GM23338 (cell line): ENCODE measurements around the gene WNT5B. TPM values are rescaled to one million over a fixed set of nuclear protein-coding genes. Genes with fewer than 3 reads are reported as not detected.

ENCODE experiments used
- ATAC-seq: fragments of 200-7000 bp; cut with Tn5 transposase; 3 replicates; pipeline ENCODE4 v1.9.1; 2020
- DNase-seq: peaks from one replicate; pipeline ENCODE4 v3.0.0-alpha.2; 2015; ENCODE audit warnings: low spot score
- H2AFZ ChIP-seq: fragments of 200-600 bp; sonication (generic); 2 replicates; pipeline ENCODE4 v1.8.0; 2016; ENCODE audit warnings: antibody characterized with exemption, mild to moderate bottlenecking, moderate library complexity
- H3F3A ChIP-seq: fragments of 200-600 bp; sonication (generic); replicated peaks from 2 replicates; pipeline ENCODE4 v1.8.0; 2017; ENCODE audit warnings: antibody characterized with exemption, mixed run types, low read depth
- H3K27ac ChIP-seq: fragments of 200-600 bp; sonication (generic); 2 replicates; pipeline ENCODE4 v1.6.1; 2016; ENCODE audit warnings: low read depth
- H3K27me3 ChIP-seq: fragments of 200-600 bp; sonication (generic); 2 replicates; pipeline ENCODE4 v1.8.0; 2016; ENCODE audit warnings: mild to moderate bottlenecking, mixed run types, moderate library complexity; ENCODE audit not compliant: insufficient read depth
- H3K36me3 ChIP-seq: fragments of 200-600 bp; sonication (generic); 2 replicates; pipeline ENCODE4 v1.8.0; 2016; ENCODE audit warnings: mild to moderate bottlenecking; ENCODE audit not compliant: insufficient read depth
- H3K4me1 ChIP-seq: fragments of 200-600 bp; sonication (generic); 2 replicates; pipeline ENCODE4 v1.8.0; 2016; ENCODE audit warnings: mild to moderate bottlenecking, moderate library complexity; ENCODE audit not compliant: insufficient read depth
- H3K4me2 ChIP-seq: fragments of 200-600 bp; sonication (generic); 2 replicates; pipeline ENCODE4 v1.7.1; 2017; ENCODE audit warnings: mixed run types
- H3K4me3 ChIP-seq: fragments of 200-600 bp; sonication (generic); 2 replicates; pipeline ENCODE4 v1.6.1; 2016; ENCODE audit warnings: mixed run types
- H3K79me2 ChIP-seq: fragments of 200-600 bp; sonication (generic); replicated peaks from 2 replicates; pipeline ENCODE4 v1.8.0; 2017; ENCODE audit warnings: mild to moderate bottlenecking; ENCODE audit not compliant: insufficient read depth
- H3K9me2 ChIP-seq: fragments of 200-600 bp; sonication (generic); 2 replicates; pipeline ENCODE4 v1.8.0; 2017; ENCODE audit not compliant: insufficient read depth
- H4K20me1 ChIP-seq: fragments of 200-600 bp; sonication (generic); replicated peaks from 2 replicates; pipeline ENCODE4 v1.8.0; 2017; ENCODE audit warnings: mild to moderate bottlenecking; ENCODE audit not compliant: insufficient read depth
- H3K27ac Mint-ChIP-seq: 2 replicates; pipeline ENCODE4 v1.8.0; 2020; ENCODE audit warnings: inconsistent platforms, mild to moderate bottlenecking, moderate library complexity, mixed read lengths
- H3K27me3 Mint-ChIP-seq: 3 replicates; pipeline ENCODE4 v1.8.0; 2022; ENCODE audit warnings: low read depth, mild to moderate bottlenecking, moderate library complexity, mixed read lengths, inconsistent platforms; ENCODE audit not compliant: insufficient read depth, poor library complexity
- H3K36me3 Mint-ChIP-seq: 3 replicates; pipeline ENCODE4 v1.8.0; 2021; ENCODE audit warnings: low read depth, mild to moderate bottlenecking, inconsistent platforms, moderate library complexity, mixed read lengths
- H3K4me1 Mint-ChIP-seq: 3 replicates; pipeline ENCODE4 v1.8.0; 2020; ENCODE audit warnings: mild to moderate bottlenecking, inconsistent platforms, mixed read lengths
- H3K4me3 Mint-ChIP-seq: 3 replicates; pipeline ENCODE4 v1.8.0; 2021; ENCODE audit warnings: moderate library complexity, mild to moderate bottlenecking, inconsistent platforms, mixed read lengths
- H3K9me3 Mint-ChIP-seq: 3 replicates; pipeline ENCODE4 v1.8.0; 2020; ENCODE audit warnings: moderate library complexity, mild to moderate bottlenecking, inconsistent platforms, mixed read lengths
- CREB1 ChIP-seq: fragments of 250-450 bp; sonication (Bioruptor Pico); IDR thresholded peaks from 2 replicates; pipeline ENCODE4 v1.5.0; 2020; ENCODE audit warnings: low read depth, mild to moderate bottlenecking, moderate library complexity
- CTCF ChIP-seq, 2 experiments: fragments of 200-600 bp in 1 of 2; sonication (generic) in 1 of 2; conservative IDR thresholded peaks; 2 replicates each; pipeline versions ENCODE4 v1.5.1 to v1.6.1; 2016 to 2017; ENCODE audit warnings: antibody characterized with exemption in 2 of 2, low read depth in 2 of 2, mild to moderate bottlenecking in 2 of 2, moderate library complexity in 1 of 2
- EZH2 ChIP-seq: fragments of 200-600 bp; sonication (generic); IDR thresholded peaks from one replicate; pipeline ENCODE4 v1.8.0; 2017; ENCODE audit warnings: antibody characterized with exemption, mild to moderate bottlenecking, low read depth; ENCODE audit not compliant: unreplicated experiment
- EZH2phosphoT487 ChIP-seq: fragments of 200-600 bp; sonication (generic); IDR thresholded peaks from one replicate; pipeline ENCODE4 v1.8.1; 2018; ENCODE audit warnings: antibody characterized with exemption; ENCODE audit not compliant: unreplicated experiment
- JUNB ChIP-seq: IDR thresholded peaks from one replicate; pipeline ENCODE4 v1.6.1; 2016; ENCODE audit warnings: antibody characterized with exemption; ENCODE audit not compliant: unreplicated experiment
- NANOG ChIP-seq: IDR thresholded peaks from 2 replicates; pipeline ENCODE4 v1.6.1; 2016; ENCODE audit warnings: antibody characterized with exemption, borderline replicate concordance
- REST ChIP-seq: IDR thresholded peaks from one replicate; pipeline ENCODE4 v1.6.1; 2018; ENCODE audit warnings: antibody characterized with exemption; ENCODE audit not compliant: unreplicated experiment
- STAT1 ChIP-seq: IDR thresholded peaks from one replicate; pipeline ENCODE4 v1.6.1; 2016; ENCODE audit warnings: antibody characterized with exemption; ENCODE audit not compliant: unreplicated experiment
- ZNF331 ChIP-seq: fragments of 250-450 bp; sonication (Bioruptor Pico); IDR thresholded peaks from 2 replicates; pipeline ENCODE4 v1.5.0; 2020; ENCODE audit warnings: low read depth, mild to moderate bottlenecking, moderate library complexity
- ZNF462 ChIP-seq: fragments of 250-450 bp; sonication (Bioruptor Pico); IDR thresholded peaks from 2 replicates; pipeline ENCODE4 v1.5.0; 2020; ENCODE audit warnings: mild to moderate bottlenecking, moderate library complexity
- polyA plus RNA-seq: library from polyadenylated mRNA; unstranded; fragments of >200 nt; fragmentation: Nextera tagmentation; extraction: Ambion mirVana; gene quantifications from 2 replicates; pipeline ENCODE4 v1.2.1, GENCODE V29; 2016
- total RNA-seq: library from RNA; depleted of rRNA; stranded (reverse); fragments of >200 nt; shearing (Covaris generic); gene quantifications from 2 replicates; pipeline ENCODE4 v1.2.3, GENCODE V29; 2014

The WNT5B gene
- total and polyA plus RNA-seq, 2 experiments from 2014 or later = 1.4 to 2.7 TPM

- no peak overlapping the region for H2AFZ ChIP-seq
- H3K4me3 ChIP-seq = no peak overlapping the region
- no peaks in the 10 kb centered on the region for H3K79me2 ChIP-seq
- peaks cover 48% of the 10 kb centered on the region for H3K27me3 ChIP-seq
- no peak overlapping the region for H3K4me2 ChIP-seq
- TF ChIP-seq JUNB (no peak), REST (no peak), CTCF (conservative IDR thresholded peaks at IDR 0.05; ENCODE audit: low read depth in 2 of 2) (no peak), EZH2 (no peak), EZH2phosphoT487 (no peak), ZNF331 (CRISPR knock-in tag) (no peak), CREB1 (CRISPR knock-in tag) (no peak), NANOG (no peak), ZNF462 (CRISPR knock-in tag) (no peak), STAT1 (no peak)
- DNase-seq (no peak), ATAC-seq (no peak)
- H3K27ac ChIP-seq = no peak overlapping the region
- H3K4me1 ChIP-seq = peaks cover 7% of the 10 kb centered on the region
- no peaks in the 10 kb centered on the region for H3K36me3 ChIP-seq
- Mint-ChIP-seq H3K36me3 (no peaks in the 10 kb centered on the region), H3K27ac (no peak overlapping the region), H3K9me3 (no peaks in the 10 kb centered on the region), H3K4me1 (peaks cover 11% of the 10 kb centered on the region), H3K27me3 (peaks cover 35% of the 10 kb centered on the region), H3K4me3 (no peak overlapping the region)
- H3K9me2 ChIP-seq = no peaks in the 10 kb centered on the region
- no peaks in the 10 kb centered on the region for H3F3A ChIP-seq
- no peaks in the 10 kb centered on the region; the same call in none of the 2 replicates for H4K20me1 ChIP-seq
Measured at GRCh38 chr12:1582709-1583050, 46.4 kb upstream of the WNT5B start.
